Neural cell (in vitro differentiated cells): ENCODE data around the gene MPL. TPM values are rescaled to one million over a fixed set of nuclear protein-coding genes. Genes with fewer than 3 reads are reported as not detected.

ENCODE experiments used
- H2AFZ ChIP-seq: fragments of 200-600, 300-800 bp; sonication (generic), shearing (Covaris generic); 2 replicates; pipeline ENCODE4 v1.6.0; 2014; ENCODE audit warnings: low read depth, mild to moderate bottlenecking, antibody characterized with exemption, low read length, moderate library complexity
- H3F3A ChIP-seq: fragments of 200-600 bp; shearing (Covaris generic); 2 replicates; pipeline ENCODE4 v1.6.1; 2016; ENCODE audit warnings: mild to moderate bottlenecking, moderate library complexity, mixed read lengths, antibody characterized with exemption, low read length; ENCODE audit not compliant: insufficient read depth, poor library complexity, severe bottlenecking
- H3K27ac ChIP-seq: fragments of 200-600, 300-800 bp; sonication (generic), shearing (Covaris generic); 2 replicates; pipeline ENCODE4 v1.5.1; 2014; ENCODE audit warnings: mild to moderate bottlenecking, low read length, moderate library complexity
- H3K27me3 ChIP-seq: fragments of 300-800, 200-600 bp; sonication (generic), shearing (Covaris generic); 2 replicates; pipeline ENCODE4 v1.6.0; 2014; ENCODE audit warnings: mild to moderate bottlenecking, low read depth, low read length, moderate library complexity; ENCODE audit not compliant: insufficient read depth
- H3K36me3 ChIP-seq: fragments of 300-800, 200-600 bp; sonication (generic), shearing (Covaris generic); 2 replicates; pipeline ENCODE4 v1.5.1; 2014; ENCODE audit warnings: mild to moderate bottlenecking, antibody characterized with exemption, low read length, moderate library complexity; ENCODE audit not compliant: insufficient read depth
- H3K4me2 ChIP-seq: fragments of 300-800, 200-600 bp; sonication (generic), shearing (Covaris generic); 2 replicates; pipeline ENCODE4 v1.6.0; 2014; ENCODE audit warnings: mild to moderate bottlenecking, low read length
- H3K4me3 ChIP-seq: fragments of 300-800, 200-600 bp; sonication (generic), shearing (Covaris generic); 2 replicates; pipeline ENCODE4 v1.5.1; 2014; ENCODE audit warnings: mild to moderate bottlenecking, low read length, moderate library complexity
- H3K79me2 ChIP-seq: fragments of 200-600 bp; shearing (Covaris generic); replicated peaks from 2 replicates; pipeline ENCODE4 v1.6.0; 2014; ENCODE audit warnings: mild to moderate bottlenecking, low read length, moderate library complexity; ENCODE audit not compliant: insufficient read depth
- H3K9ac ChIP-seq: fragments of 300-800, 200-600 bp; sonication (generic), shearing (Covaris generic); 2 replicates; pipeline ENCODE4 v1.6.1; 2016; ENCODE audit warnings: mild to moderate bottlenecking, low read length, mixed read lengths
- H3K9me2 ChIP-seq: fragments of 200-600 bp; shearing (Covaris generic); 2 replicates; pipeline ENCODE4 v1.6.1; 2016; ENCODE audit warnings: mild to moderate bottlenecking, low read length, mixed read lengths; ENCODE audit not compliant: insufficient read depth
- H3K9me3 ChIP-seq: fragments of 200-600, 300-800 bp; sonication (generic), shearing (Covaris generic); 2 replicates; pipeline ENCODE4 v1.6.1; 2016; ENCODE audit warnings: mild to moderate bottlenecking, mixed run types, low read length, moderate library complexity, mixed read lengths
- H4K20me1 ChIP-seq: fragments of 200-600 bp; shearing (Covaris generic); 2 replicates; pipeline ENCODE4 v1.6.1; 2016; ENCODE audit warnings: mild to moderate bottlenecking, mixed run types; ENCODE audit not compliant: insufficient read depth
- EP300 ChIP-seq: fragments of 450-650 bp; conservative IDR thresholded peaks from 2 replicates; pipeline ENCODE4 v1.6.1; 2014; ENCODE audit warnings: antibody characterized with exemption, mild to moderate bottlenecking, moderate library complexity; ENCODE audit not compliant: poor library complexity, severe bottlenecking
- EZH2 ChIP-seq: fragments of 200-600, 300-800 bp; shearing (Covaris generic), sonication (generic); IDR thresholded peaks from 2 replicates; pipeline ENCODE4 v1.6.1; 2014; ENCODE audit warnings: antibody characterized with exemption, low read length, borderline replicate concordance, mild to moderate bottlenecking; ENCODE audit not compliant: insufficient read depth, poor library complexity, severe bottlenecking
- MXI1 ChIP-seq: fragments of 450-650 bp; conservative IDR thresholded peaks from 2 replicates; pipeline ENCODE4 v1.6.1; 2014; ENCODE audit warnings: antibody characterized with exemption, mild to moderate bottlenecking; ENCODE audit not compliant: poor library complexity, severe bottlenecking
- POLR2AphosphoS5 ChIP-seq: IDR thresholded peaks from 2 replicates; pipeline ENCODE4 v1.6.1; 2012
- RAD21 ChIP-seq: fragments of 450-650 bp; conservative IDR thresholded peaks from 2 replicates; pipeline ENCODE4 v1.6.1; 2014; ENCODE audit warnings: antibody characterized with exemption, mild to moderate bottlenecking, moderate library complexity
- SMC3 ChIP-seq: fragments of 450-650 bp; conservative IDR thresholded peaks from 2 replicates; pipeline ENCODE4 v1.6.1; 2014; ENCODE audit warnings: antibody characterized with exemption, mild to moderate bottlenecking, moderate library complexity; ENCODE audit not compliant: poor library complexity
- TAF1 ChIP-seq: IDR thresholded peaks from 2 replicates; pipeline ENCODE4 v1.6.1; 2012; ENCODE audit warnings: low read depth
- polyA plus RNA-seq: library from polyadenylated mRNA; depleted of rRNA; stranded (reverse); fragments of >200 nt; gene quantifications from 2 replicates; pipeline ENCODE4 v1.2.3, GENCODE V29; 2014
- TF ChIP-seq, protein P1 (sequence below): fragments of 450-650 bp; IDR thresholded peaks from 2 replicates; pipeline ENCODE4 v1.5.1; 2014; ENCODE audit warnings: antibody characterized with exemption, mild to moderate bottlenecking, moderate library complexity; ENCODE audit not compliant: poor library complexity, severe bottlenecking
- TF ChIP-seq, protein P2 (sequence below): IDR thresholded peaks from 2 replicates; pipeline ENCODE4 v1.6.1; 2012; ENCODE audit warnings: borderline replicate concordance

The MPL gene
- polyA plus RNA-seq, 1 donor from 2014 or later, result not detected

DNA sequence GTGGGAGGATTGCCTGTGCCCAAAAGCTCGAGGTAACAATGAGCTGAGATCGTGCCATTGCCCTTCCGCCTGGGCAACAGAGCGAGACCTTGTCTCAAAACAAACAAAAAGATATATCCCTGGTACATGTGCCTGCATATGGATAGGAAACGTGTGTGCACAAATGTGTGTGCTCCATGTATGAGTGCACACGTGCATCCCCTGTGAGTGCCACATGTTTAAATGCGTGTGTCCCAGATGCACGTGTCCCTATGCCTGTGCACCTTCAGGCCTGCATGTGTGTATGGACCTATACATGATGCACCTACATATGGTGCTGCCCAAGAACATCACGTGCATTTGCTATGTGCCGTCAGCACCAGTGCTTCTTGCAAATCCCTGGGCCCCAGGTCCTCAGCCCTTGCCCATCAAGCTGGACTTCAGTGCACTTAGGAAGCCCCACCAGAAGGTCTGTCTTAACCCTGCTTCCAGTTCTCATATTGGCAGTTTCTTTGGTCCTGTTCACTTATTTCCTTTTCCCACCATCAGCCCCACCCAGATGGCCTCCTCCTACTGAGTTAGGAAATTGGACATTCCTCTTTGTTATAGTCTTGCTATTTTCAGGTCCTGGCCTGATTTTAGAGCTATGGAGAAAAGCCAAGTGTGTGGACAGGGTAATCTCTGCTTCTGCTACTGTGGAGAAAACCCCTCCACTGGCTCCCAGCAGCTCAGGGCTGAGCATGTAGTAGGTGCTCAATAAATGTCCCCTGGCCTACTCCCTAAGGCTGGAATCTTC, 21.5 kb upstream of the MPL start:
- H3K9me2 ChIP-seq, result no peaks in the 10 kb centered on the region
- H3K36me3 ChIP-seq, result no peaks in the 10 kb centered on the region
- H3K79me2 ChIP-seq, result no peaks in the 10 kb centered on the region
- H3K4me3 ChIP-seq, result no peak overlapping the region
- H3F3A ChIP-seq, result no peaks in the 10 kb centered on the region
- H3K9me3 ChIP-seq, result no peaks in the 10 kb centered on the region
- no peak overlapping the region for H3K9ac ChIP-seq
- no peaks in the 10 kb centered on the region for H3K27me3 ChIP-seq
- TF ChIP-seq POLR2AphosphoS5, result no peak
- no peak for TF ChIP-seq TAF1
- TF ChIP-seq, protein P1, sequence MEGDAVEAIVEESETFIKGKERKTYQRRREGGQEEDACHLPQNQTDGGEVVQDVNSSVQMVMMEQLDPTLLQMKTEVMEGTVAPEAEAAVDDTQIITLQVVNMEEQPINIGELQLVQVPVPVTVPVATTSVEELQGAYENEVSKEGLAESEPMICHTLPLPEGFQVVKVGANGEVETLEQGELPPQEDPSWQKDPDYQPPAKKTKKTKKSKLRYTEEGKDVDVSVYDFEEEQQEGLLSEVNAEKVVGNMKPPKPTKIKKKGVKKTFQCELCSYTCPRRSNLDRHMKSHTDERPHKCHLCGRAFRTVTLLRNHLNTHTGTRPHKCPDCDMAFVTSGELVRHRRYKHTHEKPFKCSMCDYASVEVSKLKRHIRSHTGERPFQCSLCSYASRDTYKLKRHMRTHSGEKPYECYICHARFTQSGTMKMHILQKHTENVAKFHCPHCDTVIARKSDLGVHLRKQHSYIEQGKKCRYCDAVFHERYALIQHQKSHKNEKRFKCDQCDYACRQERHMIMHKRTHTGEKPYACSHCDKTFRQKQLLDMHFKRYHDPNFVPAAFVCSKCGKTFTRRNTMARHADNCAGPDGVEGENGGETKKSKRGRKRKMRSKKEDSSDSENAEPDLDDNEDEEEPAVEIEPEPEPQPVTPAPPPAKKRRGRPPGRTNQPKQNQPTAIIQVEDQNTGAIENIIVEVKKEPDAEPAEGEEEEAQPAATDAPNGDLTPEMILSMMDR, result no peak
- TF ChIP-seq, protein P2, sequence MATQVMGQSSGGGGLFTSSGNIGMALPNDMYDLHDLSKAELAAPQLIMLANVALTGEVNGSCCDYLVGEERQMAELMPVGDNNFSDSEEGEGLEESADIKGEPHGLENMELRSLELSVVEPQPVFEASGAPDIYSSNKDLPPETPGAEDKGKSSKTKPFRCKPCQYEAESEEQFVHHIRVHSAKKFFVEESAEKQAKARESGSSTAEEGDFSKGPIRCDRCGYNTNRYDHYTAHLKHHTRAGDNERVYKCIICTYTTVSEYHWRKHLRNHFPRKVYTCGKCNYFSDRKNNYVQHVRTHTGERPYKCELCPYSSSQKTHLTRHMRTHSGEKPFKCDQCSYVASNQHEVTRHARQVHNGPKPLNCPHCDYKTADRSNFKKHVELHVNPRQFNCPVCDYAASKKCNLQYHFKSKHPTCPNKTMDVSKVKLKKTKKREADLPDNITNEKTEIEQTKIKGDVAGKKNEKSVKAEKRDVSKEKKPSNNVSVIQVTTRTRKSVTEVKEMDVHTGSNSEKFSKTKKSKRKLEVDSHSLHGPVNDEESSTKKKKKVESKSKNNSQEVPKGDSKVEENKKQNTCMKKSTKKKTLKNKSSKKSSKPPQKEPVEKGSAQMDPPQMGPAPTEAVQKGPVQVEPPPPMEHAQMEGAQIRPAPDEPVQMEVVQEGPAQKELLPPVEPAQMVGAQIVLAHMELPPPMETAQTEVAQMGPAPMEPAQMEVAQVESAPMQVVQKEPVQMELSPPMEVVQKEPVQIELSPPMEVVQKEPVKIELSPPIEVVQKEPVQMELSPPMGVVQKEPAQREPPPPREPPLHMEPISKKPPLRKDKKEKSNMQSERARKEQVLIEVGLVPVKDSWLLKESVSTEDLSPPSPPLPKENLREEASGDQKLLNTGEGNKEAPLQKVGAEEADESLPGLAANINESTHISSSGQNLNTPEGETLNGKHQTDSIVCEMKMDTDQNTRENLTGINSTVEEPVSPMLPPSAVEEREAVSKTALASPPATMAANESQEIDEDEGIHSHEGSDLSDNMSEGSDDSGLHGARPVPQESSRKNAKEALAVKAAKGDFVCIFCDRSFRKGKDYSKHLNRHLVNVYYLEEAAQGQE, result no peak
- TF ChIP-seq MXI1, result no peak
- no peak for TF ChIP-seq SMC3
- no peak for TF ChIP-seq EZH2
- TF ChIP-seq RAD21, result no peak
- no peak for TF ChIP-seq EP300
- H2AFZ ChIP-seq, result no peak overlapping the region
- no peak overlapping the region for H3K27ac ChIP-seq
- H4K20me1 ChIP-seq, result no peaks in the 10 kb centered on the region
- no peak overlapping the region for H3K4me2 ChIP-seq

DNA sequence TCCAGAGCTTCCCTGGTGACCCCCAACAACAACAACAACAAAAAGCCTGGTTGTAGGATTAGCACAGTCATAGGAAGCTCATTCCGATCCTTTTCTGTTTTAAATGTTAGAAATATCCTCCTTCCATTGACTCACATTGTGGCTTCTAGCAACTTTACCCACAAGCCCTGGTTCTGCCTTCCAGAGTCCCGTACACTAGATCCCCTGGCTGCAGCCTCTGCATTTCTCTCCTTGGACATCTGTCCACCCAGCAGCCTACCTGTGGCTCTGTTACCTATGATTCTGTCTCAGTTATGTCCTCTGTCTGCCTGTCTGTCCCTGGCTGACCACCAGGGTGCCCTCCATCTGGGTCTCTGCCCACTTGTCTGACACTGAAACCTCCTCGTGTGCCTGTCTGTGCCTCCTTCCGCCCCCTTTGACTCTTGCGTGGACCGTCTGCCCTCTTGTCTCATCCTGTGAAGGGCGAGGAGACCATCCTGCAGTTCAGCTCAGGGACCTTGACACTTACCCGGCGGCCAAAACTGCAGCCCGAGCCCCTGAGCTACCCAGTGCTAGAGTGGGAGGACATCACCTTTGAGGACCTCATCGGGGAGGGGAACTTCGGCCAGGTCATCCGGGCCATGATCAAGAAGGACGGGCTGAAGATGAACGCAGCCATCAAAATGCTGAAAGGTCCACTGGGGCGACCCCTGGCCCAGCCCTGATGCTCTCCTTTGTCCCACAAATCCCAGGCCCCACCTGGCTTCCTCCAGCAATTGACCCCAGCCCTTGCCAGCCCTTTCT, 20.7 kb upstream of the MPL start:
- no peak overlapping the region for H2AFZ ChIP-seq
- no peaks in the 10 kb centered on the region for H3K79me2 ChIP-seq
- H3F3A ChIP-seq, result no peaks in the 10 kb centered on the region
- no peak overlapping the region for H3K4me3 ChIP-seq
- H3K27ac ChIP-seq, result no peak overlapping the region
- no peaks in the 10 kb centered on the region for H3K27me3 ChIP-seq
- H4K20me1 ChIP-seq, result no peaks in the 10 kb centered on the region
- H3K9me3 ChIP-seq, result no peaks in the 10 kb centered on the region
- H3K4me2 ChIP-seq, result no peak overlapping the region
- H3K36me3 ChIP-seq, result no peaks in the 10 kb centered on the region
- H3K9me2 ChIP-seq, result no peaks in the 10 kb centered on the region
- no peak for TF ChIP-seq RAD21
- no peak for TF ChIP-seq TAF1
- no peak for TF ChIP-seq EZH2
- TF ChIP-seq MXI1, result no peak
- no peak for TF ChIP-seq SMC3
- no peak overlapping the region for H3K9ac ChIP-seq
